Measurements from ENCODE around the gene VPS37C.

VPS37C gene

DNA sequence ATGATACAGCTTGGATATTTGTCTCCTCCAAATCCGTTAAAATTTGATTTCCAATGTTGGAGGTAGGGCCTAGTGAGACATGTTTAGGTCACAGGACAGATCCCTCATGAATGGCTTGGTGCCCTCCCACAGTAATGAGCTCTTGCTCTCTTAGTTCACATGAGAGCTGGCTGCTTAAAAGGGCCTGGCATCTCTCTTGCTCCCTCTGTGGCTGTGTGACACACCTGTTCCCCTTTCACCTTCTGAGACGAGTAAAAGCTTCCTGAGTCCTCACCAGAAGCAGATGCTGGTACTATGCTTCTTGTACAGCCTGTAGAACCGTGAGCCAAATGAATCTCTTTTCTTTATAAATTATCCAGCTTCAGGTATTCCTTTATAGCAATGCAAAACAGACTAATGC lies 3.5 kb downstream of the VPS37C start:
- Histone ChIP-seq H3K4me3 (replicated peaks; ENCODE audit: insufficient read depth, low read length) (no peak overlapping the region), H3K27me3 (ENCODE audit: insufficient read depth, poor library complexity, severe bottlenecking) (no peaks in the 10 kb centered on the region), H3K27ac (replicated peaks) (no peak overlapping the region)
- DNase-seq (ENCODE audit: low read depth in 1 of 2, low spot score in 1 of 2) = no peak
- TF ChIP-seq, protein P1, sequence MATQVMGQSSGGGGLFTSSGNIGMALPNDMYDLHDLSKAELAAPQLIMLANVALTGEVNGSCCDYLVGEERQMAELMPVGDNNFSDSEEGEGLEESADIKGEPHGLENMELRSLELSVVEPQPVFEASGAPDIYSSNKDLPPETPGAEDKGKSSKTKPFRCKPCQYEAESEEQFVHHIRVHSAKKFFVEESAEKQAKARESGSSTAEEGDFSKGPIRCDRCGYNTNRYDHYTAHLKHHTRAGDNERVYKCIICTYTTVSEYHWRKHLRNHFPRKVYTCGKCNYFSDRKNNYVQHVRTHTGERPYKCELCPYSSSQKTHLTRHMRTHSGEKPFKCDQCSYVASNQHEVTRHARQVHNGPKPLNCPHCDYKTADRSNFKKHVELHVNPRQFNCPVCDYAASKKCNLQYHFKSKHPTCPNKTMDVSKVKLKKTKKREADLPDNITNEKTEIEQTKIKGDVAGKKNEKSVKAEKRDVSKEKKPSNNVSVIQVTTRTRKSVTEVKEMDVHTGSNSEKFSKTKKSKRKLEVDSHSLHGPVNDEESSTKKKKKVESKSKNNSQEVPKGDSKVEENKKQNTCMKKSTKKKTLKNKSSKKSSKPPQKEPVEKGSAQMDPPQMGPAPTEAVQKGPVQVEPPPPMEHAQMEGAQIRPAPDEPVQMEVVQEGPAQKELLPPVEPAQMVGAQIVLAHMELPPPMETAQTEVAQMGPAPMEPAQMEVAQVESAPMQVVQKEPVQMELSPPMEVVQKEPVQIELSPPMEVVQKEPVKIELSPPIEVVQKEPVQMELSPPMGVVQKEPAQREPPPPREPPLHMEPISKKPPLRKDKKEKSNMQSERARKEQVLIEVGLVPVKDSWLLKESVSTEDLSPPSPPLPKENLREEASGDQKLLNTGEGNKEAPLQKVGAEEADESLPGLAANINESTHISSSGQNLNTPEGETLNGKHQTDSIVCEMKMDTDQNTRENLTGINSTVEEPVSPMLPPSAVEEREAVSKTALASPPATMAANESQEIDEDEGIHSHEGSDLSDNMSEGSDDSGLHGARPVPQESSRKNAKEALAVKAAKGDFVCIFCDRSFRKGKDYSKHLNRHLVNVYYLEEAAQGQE (IDR thresholded peaks at IDR 0.05; ENCODE audit: insufficient replicate concordance, low read depth) = no peak
- TF ChIP-seq CTCF (IDR thresholded peaks at IDR 0.05; ENCODE audit: insufficient read depth, low read length) (no peak), GABPA (IDR thresholded peaks at IDR 0.05; ENCODE audit: low read depth) (no peak), POLR2AphosphoS5 (IDR thresholded peaks at IDR 0.05; ENCODE audit: low read depth) (no peak), SPI1 (IDR thresholded peaks at IDR 0.05; ENCODE audit: borderline replicate concordance, low read depth) (no peak)

GRCh38 chr11:61155741-61156140 lies 5.5 kb downstream of the VPS37C start:
- Histone ChIP-seq H3K27ac (replicated peaks) (no peak overlapping the region), H3K27me3 (ENCODE audit: insufficient read depth, poor library complexity, severe bottlenecking) (no peaks in the 10 kb centered on the region), H3K4me3 (replicated peaks; ENCODE audit: insufficient read depth, low read length) (no peak overlapping the region)
- DNase-seq (ENCODE audit: low read depth in 1 of 2, low spot score in 1 of 2) = no peak
- TF ChIP-seq SPI1 (IDR thresholded peaks at IDR 0.05; ENCODE audit: borderline replicate concordance, low read depth) (no peak), GABPA (IDR thresholded peaks at IDR 0.05; ENCODE audit: low read depth) (no peak), CTCF (IDR thresholded peaks at IDR 0.05; ENCODE audit: insufficient read depth, low read length) (no peak), POLR2AphosphoS5 (IDR thresholded peaks at IDR 0.05; ENCODE audit: low read depth) (no peak)
- TF ChIP-seq, protein P1 (IDR thresholded peaks at IDR 0.05; ENCODE audit: insufficient replicate concordance, low read depth) = no peak

GRCh38 chr11:61155312-61155711 lies 5.9 kb downstream of the VPS37C start:
- Histone ChIP-seq H3K27me3 (ENCODE audit: insufficient read depth, poor library complexity, severe bottlenecking) (no peaks in the 10 kb centered on the region), H3K27ac (replicated peaks) (no peak overlapping the region), H3K4me3 (replicated peaks; ENCODE audit: insufficient read depth, low read length) (no peak overlapping the region)
- no peak for DNase-seq (ENCODE audit: low read depth in 1 of 2, low spot score in 1 of 2)
- TF ChIP-seq GABPA (IDR thresholded peaks at IDR 0.05; ENCODE audit: low read depth) (no peak), CTCF (IDR thresholded peaks at IDR 0.05; ENCODE audit: insufficient read depth, low read length) (no peak), POLR2AphosphoS5 (IDR thresholded peaks at IDR 0.05; ENCODE audit: low read depth) (no peak), SPI1 (IDR thresholded peaks at IDR 0.05; ENCODE audit: borderline replicate concordance, low read depth) (no peak)
- TF ChIP-seq, protein P1 (IDR thresholded peaks at IDR 0.05; ENCODE audit: insufficient replicate concordance, low read depth) = no peak

Data from HL-60 (cell line).